Activated T-cell treated with anti-CD3 and anti-CD28 coated beads, Interleukin-2, amount 50 U/mL, for 24 hours (primary cell): ENCODE measurements around the gene ATG2B.
"Not testable (repeated sequence)": the region's sequence is repeated elsewhere in the genome, so short reads cannot be mapped to it uniquely, and the experiment has no call there.

Source experiments
- DNase-seq: peaks from one replicate; pipeline ENCODE4 v3.0.0-alpha.2; 2020
- H3K27ac Mint-ChIP-seq: 2 replicates; pipeline ENCODE4 v1.8.0; 2020; ENCODE audit warnings: mild to moderate bottlenecking, mixed read lengths
- H3K27me3 Mint-ChIP-seq: 2 replicates; pipeline ENCODE4 v1.8.0; 2020; ENCODE audit warnings: mixed read lengths
- H3K36me3 Mint-ChIP-seq: 2 replicates; pipeline ENCODE4 v1.8.0; 2020; ENCODE audit warnings: low read depth, mixed read lengths
- H3K4me1 Mint-ChIP-seq: 2 replicates; pipeline ENCODE4 v1.8.0; 2020; ENCODE audit warnings: low read depth, mixed read lengths
- H3K4me3 Mint-ChIP-seq: 2 replicates; pipeline ENCODE4 v1.8.0; 2020; ENCODE audit warnings: mild to moderate bottlenecking, moderate library complexity, mixed read lengths
- H3K9me3 Mint-ChIP-seq: 2 replicates; pipeline ENCODE4 v1.8.0; 2020; ENCODE audit warnings: mixed read lengths

ATG2B gene

GRCh38 chr14:96250485-96250884 lies 112.7 kb downstream of the ATG2B start:
- no peaks in the 10 kb centered on the region for H3K36me3 Mint-ChIP-seq
- H3K27ac Mint-ChIP-seq = no peak overlapping the region
- H3K9me3 Mint-ChIP-seq = no peaks in the 10 kb centered on the region
- H3K27me3 Mint-ChIP-seq = peaks cover 38% of the 10 kb centered on the region
- H3K4me3 Mint-ChIP-seq = no peak overlapping the region
- DNase-seq = no peak
- H3K4me1 Mint-ChIP-seq = no peaks in the 10 kb centered on the region

- DNase-seq = no peak
- Mint-ChIP-seq H3K36me3 (no peaks in the 10 kb centered on the region), H3K27ac (no peak overlapping the region), H3K4me1 (no peaks in the 10 kb centered on the region), H3K4me3 (no peak overlapping the region), H3K27me3 (peaks cover 27% of the 10 kb centered on the region), H3K9me3 (no peaks in the 10 kb centered on the region)
Measured at GRCh38 chr14:96249029-96249428, 114.1 kb downstream of the ATG2B start.

- Mint-ChIP-seq H3K4me1 (no peaks in the 10 kb centered on the region), H3K27ac (no peak overlapping the region)
Measured at GRCh38 chr14:96247031-96247430, 116.1 kb downstream of the ATG2B start.

GRCh38 chr14:96246539-96246847 lies 116.6 kb downstream of the ATG2B start:
- Mint-ChIP-seq H3K27me3 (peaks cover 7% of the 10 kb centered on the region), H3K9me3 (no peaks in the 10 kb centered on the region), H3K27ac (no peak overlapping the region), H3K36me3 (no peaks in the 10 kb centered on the region), H3K4me3 (no peak overlapping the region), H3K4me1 (no peaks in the 10 kb centered on the region)
- DNase-seq = no peak

More at GRCh38 chr14:96247031-96247430, 116.1 kb downstream of the ATG2B start:
- H3K27me3 Mint-ChIP-seq = peaks cover 10% of the 10 kb centered on the region
- no peak overlapping the region for H3K4me3 Mint-ChIP-seq
- no peaks in the 10 kb centered on the region for H3K9me3 Mint-ChIP-seq
- no peaks in the 10 kb centered on the region for H3K36me3 Mint-ChIP-seq
- no peak for DNase-seq

- Mint-ChIP-seq H3K36me3 (no peaks in the 10 kb centered on the region), H3K4me3 (no peak overlapping the region), H3K9me3 (no peaks in the 10 kb centered on the region), H3K27me3 (peaks cover 7% of the 10 kb centered on the region), H3K27ac (no peak overlapping the region), H3K4me1 (no peaks in the 10 kb centered on the region)
- no peak for DNase-seq
Measured at GRCh38 chr14:96245710-96246538, 117.2 kb downstream of the ATG2B start.

- not testable (repeated sequence) for H3K9me3 Mint-ChIP-seq, H3K27me3 Mint-ChIP-seq, H3K4me1 Mint-ChIP-seq, H3K36me3 Mint-ChIP-seq, H3K27ac Mint-ChIP-seq, H3K4me3 Mint-ChIP-seq, DNase-seq
Measured at GRCh38 chr14:96245074-96245473, 118.1 kb downstream of the ATG2B start.

GRCh38 chr14:96243785-96244184 lies 119.4 kb downstream of the ATG2B start:
- Mint-ChIP-seq H3K4me3 (no peak overlapping the region), H3K9me3 (no peaks in the 10 kb centered on the region), H3K27me3 (peaks cover 5% of the 10 kb centered on the region), H3K36me3 (no peaks in the 10 kb centered on the region), H3K4me1 (no peaks in the 10 kb centered on the region), H3K27ac (no peak overlapping the region)
- no peak for DNase-seq

- no peak overlapping the region for H3K4me3 Mint-ChIP-seq
- DNase-seq = no peak
- H3K27me3 Mint-ChIP-seq = peaks cover 5% of the 10 kb centered on the region
- H3K27ac Mint-ChIP-seq = no peak overlapping the region
- no peaks in the 10 kb centered on the region for H3K4me1 Mint-ChIP-seq
- no peaks in the 10 kb centered on the region for H3K9me3 Mint-ChIP-seq
- H3K36me3 Mint-ChIP-seq = no peaks in the 10 kb centered on the region
Measured at GRCh38 chr14:96242126-96242525, 121.0 kb downstream of the ATG2B start.

- Mint-ChIP-seq H3K27me3 (peaks cover 5% of the 10 kb centered on the region), H3K4me1 (no peaks in the 10 kb centered on the region), H3K36me3 (no peaks in the 10 kb centered on the region), H3K27ac (no peak overlapping the region), H3K4me3 (no peak overlapping the region), H3K9me3 (no peaks in the 10 kb centered on the region)
- DNase-seq = no peak
Measured at GRCh38 chr14:96240641-96241040, 122.5 kb downstream of the ATG2B start.

- H3K36me3 Mint-ChIP-seq = no peaks in the 10 kb centered on the region
Measured at GRCh38 chr14:96239711-96240141, 123.4 kb downstream of the ATG2B start.

GRCh38 chr14:96238676-96239265 lies 124.4 kb downstream of the ATG2B start:
- Mint-ChIP-seq H3K36me3 (no peaks in the 10 kb centered on the region), H3K4me3 (no peak overlapping the region), H3K9me3 (no peaks in the 10 kb centered on the region), H3K27me3 (peaks cover 5% of the 10 kb centered on the region), H3K4me1 (no peaks in the 10 kb centered on the region), H3K27ac (no peak overlapping the region)
- no peak for DNase-seq

More at GRCh38 chr14:96239711-96240141, 123.4 kb downstream of the ATG2B start:
- Mint-ChIP-seq H3K4me3 (no peak overlapping the region), H3K27me3 (peaks cover 5% of the 10 kb centered on the region), H3K4me1 (no peaks in the 10 kb centered on the region), H3K27ac (no peak overlapping the region), H3K9me3 (no peaks in the 10 kb centered on the region)
- DNase-seq = no peak

- Mint-ChIP-seq H3K4me1 (no peaks in the 10 kb centered on the region), H3K27ac (no peak overlapping the region), H3K4me3 (no peak overlapping the region), H3K27me3 (peaks cover 5% of the 10 kb centered on the region), H3K36me3 (no peaks in the 10 kb centered on the region), H3K9me3 (no peaks in the 10 kb centered on the region)
- DNase-seq = no peak
Measured at GRCh38 chr14:96237641-96238040, 125.5 kb downstream of the ATG2B start.

- no peak for DNase-seq
- Mint-ChIP-seq H3K27ac (no peak overlapping the region), H3K27me3 (peaks cover 5% of the 10 kb centered on the region), H3K9me3 (no peaks in the 10 kb centered on the region), H3K4me1 (no peaks in the 10 kb centered on the region), H3K4me3 (no peak overlapping the region), H3K36me3 (no peaks in the 10 kb centered on the region)
Measured at GRCh38 chr14:96235426-96235825, 127.7 kb downstream of the ATG2B start.

GRCh38 chr14:96233661-96234060 lies 129.5 kb downstream of the ATG2B start:
- Mint-ChIP-seq H3K36me3 (no peaks in the 10 kb centered on the region), H3K4me3 (no peak overlapping the region), H3K4me1 (no peaks in the 10 kb centered on the region), H3K27ac (no peak overlapping the region), H3K9me3 (no peaks in the 10 kb centered on the region), H3K27me3 (no peaks in the 10 kb centered on the region)
- DNase-seq = no peak

- DNase-seq = no peak
- Mint-ChIP-seq H3K9me3 (no peaks in the 10 kb centered on the region), H3K4me3 (no peak overlapping the region), H3K4me1 (no peaks in the 10 kb centered on the region), H3K36me3 (no peaks in the 10 kb centered on the region), H3K27me3 (peaks cover 1% of the 10 kb centered on the region), H3K27ac (no peak overlapping the region)
Measured at GRCh38 chr14:96232506-96232905, 130.6 kb downstream of the ATG2B start.
